ENCODE results near the gene TMEM63C.

Gene TMEM63C

DNA sequence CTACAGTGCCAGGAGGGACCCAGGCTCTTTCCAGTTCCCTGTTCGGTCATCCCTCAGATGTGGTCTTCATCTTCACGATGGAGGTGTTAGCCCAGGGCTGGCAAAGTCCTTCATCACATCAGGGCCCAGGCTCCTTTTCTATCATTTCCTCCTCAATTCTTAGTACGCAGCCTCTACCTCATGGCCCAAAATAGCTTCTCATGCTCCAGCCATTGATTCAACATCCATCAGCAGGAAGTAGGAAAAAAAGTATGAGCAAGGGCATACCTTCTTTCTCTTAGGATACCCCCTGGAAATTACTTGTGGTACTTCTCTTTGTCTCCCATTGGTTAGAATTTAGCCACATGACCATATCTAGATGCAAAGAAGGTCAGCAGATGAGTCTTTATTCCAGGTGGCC lies 27.8 kb upstream of the TMEM63C start:
- no peak overlapping the region for H3K27ac ChIP-seq (ENCODE audit: low read depth, low read length)
- no peaks in the 10 kb centered on the region for H3K27me3 ChIP-seq (ENCODE audit: insufficient read depth, low read length, poor library complexity)
- DNase-seq = no peak
- H4K8ac ChIP-seq (ENCODE audit: low read depth, low read length) = no peak overlapping the region
- H3K79me2 ChIP-seq (ENCODE audit: control insufficient read depth, insufficient read depth, low read length) = no peaks in the 10 kb centered on the region
- H3K36me3 ChIP-seq (ENCODE audit: control insufficient read depth, insufficient read depth, low read length) = no peaks in the 10 kb centered on the region
- H2BK15ac ChIP-seq (replicated peaks; ENCODE audit: low read depth) = no peak overlapping the region
- H2AK5ac ChIP-seq (ENCODE audit: low read length) = no peak overlapping the region
- H3K4me2 ChIP-seq (ENCODE audit: low read length) = no peak overlapping the region
- H3K4me1 ChIP-seq (ENCODE audit: control insufficient read depth, low read depth, low read length) = peaks cover 3% of the 10 kb centered on the region
- no peak overlapping the region for H3K4me3 ChIP-seq (ENCODE audit: low read length)
- no peak overlapping the region for H3K23ac ChIP-seq (ENCODE audit: low read length)
- H3K18ac ChIP-seq (ENCODE audit: low read length) = no peak overlapping the region
- no CpG with 5 or more reads among the region's 3 CpGs for WGBS (ENCODE audit: extremely low coverage, insufficient coverage, low lambda C conversion rate)
- H3K4ac ChIP-seq (ENCODE audit: low read depth, low read length) = no peak overlapping the region
- no peak overlapping the region for H4K5ac ChIP-seq (ENCODE audit: low read length)
- no peaks in the 10 kb centered on the region for H3K79me1 ChIP-seq (ENCODE audit: low read length)
- no peak overlapping the region for H2BK120ac ChIP-seq (ENCODE audit: low read depth, low read length)
- H3K9ac ChIP-seq (ENCODE audit: low read length) = no peak overlapping the region
- no peak overlapping the region for H3K56ac ChIP-seq (ENCODE audit: low read length)
- no peak overlapping the region for H2BK5ac ChIP-seq (ENCODE audit: low read length)

DNA sequence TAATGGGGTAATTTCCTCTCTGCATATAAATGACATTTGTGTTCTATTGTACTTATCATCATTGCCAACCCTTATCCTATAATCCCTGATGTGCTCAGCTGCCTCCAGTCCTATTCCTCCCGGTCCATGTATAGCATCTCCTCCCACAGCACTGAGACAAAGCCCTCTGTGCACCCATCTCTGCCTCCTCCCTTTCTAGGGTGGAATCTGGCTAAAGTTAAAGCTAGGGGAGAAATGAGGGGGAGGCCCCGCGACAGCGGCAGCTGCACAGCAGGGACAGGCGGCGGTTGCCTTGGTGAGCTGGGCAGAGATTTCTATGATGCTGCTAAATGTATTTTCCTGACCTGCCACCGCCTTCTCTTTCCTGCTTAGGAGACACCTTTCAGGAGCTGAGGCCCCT lies 27.2 kb upstream of the TMEM63C start:
- Histone ChIP-seq H3K4me3 (ENCODE audit: low read length) (no peak overlapping the region), H3K4me2 (ENCODE audit: low read length) (no peak overlapping the region), H3K27me3 (ENCODE audit: insufficient read depth, low read length, poor library complexity) (no peaks in the 10 kb centered on the region), H3K9ac (ENCODE audit: low read length) (no peak overlapping the region), H2BK5ac (ENCODE audit: low read length) (no peak overlapping the region), H3K4ac (ENCODE audit: low read depth, low read length) (no peak overlapping the region), H2BK120ac (ENCODE audit: low read depth, low read length) (no peak overlapping the region), H3K56ac (ENCODE audit: low read length) (no peak overlapping the region), H3K36me3 (ENCODE audit: control insufficient read depth, insufficient read depth, low read length) (no peaks in the 10 kb centered on the region), H3K18ac (ENCODE audit: low read length) (no peak overlapping the region), H3K79me1 (ENCODE audit: low read length) (no peaks in the 10 kb centered on the region), H3K79me2 (ENCODE audit: control insufficient read depth, insufficient read depth, low read length) (no peaks in the 10 kb centered on the region), H3K23ac (ENCODE audit: low read length) (no peak overlapping the region), H2AK5ac (ENCODE audit: low read length) (no peak overlapping the region), H3K4me1 (ENCODE audit: control insufficient read depth, low read depth, low read length) (peaks cover 3% of the 10 kb centered on the region), H4K5ac (ENCODE audit: low read length) (no peak overlapping the region), H3K27ac (ENCODE audit: low read depth, low read length) (no peak overlapping the region), H2BK15ac (replicated peaks; ENCODE audit: low read depth) (no peak overlapping the region), H4K8ac (ENCODE audit: low read depth, low read length) (no peak overlapping the region)
- DNase-seq = no peak
- WGBS (ENCODE audit: extremely low coverage, insufficient coverage, low lambda C conversion rate) = no CpG with 5 or more reads among the region's 7 CpGs

DNA sequence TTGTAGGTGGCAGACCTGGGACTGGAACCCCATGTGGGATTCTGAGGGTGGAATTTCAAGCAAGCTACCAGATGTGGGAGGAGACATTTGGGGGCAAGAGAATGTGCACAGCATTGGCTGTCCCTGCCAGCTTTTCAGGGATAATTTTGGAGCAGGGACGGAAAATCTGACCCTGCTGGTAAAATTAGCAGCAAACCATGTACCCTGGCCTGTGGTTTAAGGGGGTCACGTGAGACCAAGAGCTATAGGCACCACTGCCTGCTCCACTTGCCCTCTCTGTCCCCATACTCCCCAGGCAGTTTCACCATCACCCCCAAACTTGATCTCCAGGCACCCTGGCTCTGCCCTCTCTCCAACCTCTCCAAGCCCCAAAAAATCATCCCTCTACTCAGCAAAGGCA lies 26.5 kb upstream of the TMEM63C start:
- Histone ChIP-seq H3K4me1 (ENCODE audit: control insufficient read depth, low read depth, low read length) (peaks cover 3% of the 10 kb centered on the region), H3K4me3 (ENCODE audit: low read length) (no peak overlapping the region), H3K27ac (ENCODE audit: low read depth, low read length) (no peak overlapping the region), H3K23ac (ENCODE audit: low read length) (no peak overlapping the region), H3K18ac (ENCODE audit: low read length) (no peak overlapping the region), H2BK15ac (replicated peaks; ENCODE audit: low read depth) (no peak overlapping the region), H3K27me3 (ENCODE audit: insufficient read depth, low read length, poor library complexity) (no peaks in the 10 kb centered on the region), H3K4me2 (ENCODE audit: low read length) (no peak overlapping the region), H3K4ac (ENCODE audit: low read depth, low read length) (no peak overlapping the region), H3K79me1 (ENCODE audit: low read length) (no peaks in the 10 kb centered on the region), H3K79me2 (ENCODE audit: control insufficient read depth, insufficient read depth, low read length) (no peaks in the 10 kb centered on the region), H2AK5ac (ENCODE audit: low read length) (no peak overlapping the region), H2BK120ac (ENCODE audit: low read depth, low read length) (no peak overlapping the region), H3K36me3 (ENCODE audit: control insufficient read depth, insufficient read depth, low read length) (no peaks in the 10 kb centered on the region), H3K56ac (ENCODE audit: low read length) (no peak overlapping the region), H4K5ac (ENCODE audit: low read length) (no peak overlapping the region), H3K9ac (ENCODE audit: low read length) (no peak overlapping the region), H2BK5ac (ENCODE audit: low read length) (no peak overlapping the region), H4K8ac (ENCODE audit: low read depth, low read length) (no peak overlapping the region)
- WGBS (ENCODE audit: extremely low coverage, insufficient coverage, low lambda C conversion rate) = no CpG with 5 or more reads among the region's 2 CpGs
- DNase-seq = no peak

DNA sequence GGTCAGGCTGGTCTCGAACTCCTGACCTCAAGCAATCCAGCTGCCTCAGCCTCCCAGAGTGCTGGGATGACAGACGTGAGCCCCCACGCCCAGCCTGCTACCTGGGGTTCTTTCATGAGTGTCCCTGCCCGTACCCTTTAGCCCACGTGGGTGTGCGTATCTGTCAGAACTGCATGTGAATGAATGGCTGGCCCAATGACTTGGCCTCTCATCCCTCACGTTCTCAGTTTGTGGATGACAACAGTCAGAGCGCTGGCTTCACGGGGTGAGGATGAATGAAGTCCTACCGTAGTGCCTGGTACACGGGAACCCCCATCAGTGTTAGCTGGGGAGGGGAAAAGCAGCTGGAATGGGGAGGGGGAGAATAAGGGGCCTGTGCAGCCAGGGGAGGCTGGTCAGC lies 23.9 kb upstream of the TMEM63C start:
- Histone ChIP-seq H3K4me1 (ENCODE audit: control insufficient read depth, low read depth, low read length) (peaks cover 3% of the 10 kb centered on the region), H2AK5ac (ENCODE audit: low read length) (no peak overlapping the region), H3K18ac (ENCODE audit: low read length) (no peak overlapping the region), H3K4me2 (ENCODE audit: low read length) (no peak overlapping the region), H3K56ac (ENCODE audit: low read length) (no peak overlapping the region), H3K9ac (ENCODE audit: low read length) (no peak overlapping the region), H2BK5ac (ENCODE audit: low read length) (no peak overlapping the region), H3K36me3 (ENCODE audit: control insufficient read depth, insufficient read depth, low read length) (no peaks in the 10 kb centered on the region), H2BK15ac (replicated peaks; ENCODE audit: low read depth) (no peak overlapping the region), H3K79me2 (ENCODE audit: control insufficient read depth, insufficient read depth, low read length) (no peaks in the 10 kb centered on the region), H3K79me1 (ENCODE audit: low read length) (no peaks in the 10 kb centered on the region), H3K23ac (ENCODE audit: low read length) (no peak overlapping the region), H4K5ac (ENCODE audit: low read length) (no peak overlapping the region), H4K8ac (ENCODE audit: low read depth, low read length) (no peak overlapping the region), H2BK120ac (ENCODE audit: low read depth, low read length) (no peak overlapping the region), H3K4ac (ENCODE audit: low read depth, low read length) (no peak overlapping the region), H3K27me3 (ENCODE audit: insufficient read depth, low read length, poor library complexity) (no peaks in the 10 kb centered on the region), H3K4me3 (ENCODE audit: low read length) (no peak overlapping the region), H3K27ac (ENCODE audit: low read depth, low read length) (no peak overlapping the region)
- WGBS (ENCODE audit: extremely low coverage, insufficient coverage, low lambda C conversion rate) = no CpG with 5 or more reads among the region's 11 CpGs
- DNase-seq = no peak

DNA sequence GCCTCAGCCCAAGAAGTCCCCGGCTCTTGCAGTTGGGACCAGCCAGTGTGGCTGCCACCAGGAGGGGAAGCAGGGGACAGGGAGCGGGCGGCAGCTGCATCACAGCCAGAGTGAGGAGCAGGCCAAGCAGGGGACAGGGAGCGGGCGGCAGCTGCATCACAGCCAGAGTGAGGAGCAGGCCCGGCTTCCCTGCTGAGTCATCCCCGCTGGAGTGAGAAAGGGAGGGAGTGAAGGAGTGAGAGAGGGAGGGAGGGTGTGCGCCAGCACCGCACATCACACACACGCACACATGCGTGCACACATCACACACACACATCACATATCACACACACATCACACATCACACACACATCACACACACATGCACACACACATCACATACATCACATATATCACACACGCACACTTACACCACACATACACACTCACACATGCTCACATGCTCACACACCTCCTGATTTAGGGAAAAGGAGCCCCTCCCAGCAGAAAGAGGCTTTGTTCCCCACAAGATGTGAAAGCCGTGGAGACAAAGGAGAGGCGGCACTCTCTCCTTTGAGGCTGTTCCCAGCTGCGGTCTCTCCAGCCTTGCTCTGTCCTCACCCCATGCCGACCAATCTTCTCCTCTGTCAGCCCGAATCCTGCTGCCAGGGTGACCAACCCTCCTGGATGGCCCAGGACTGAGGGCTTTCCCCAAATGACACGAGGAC lies 23.3 kb upstream of the TMEM63C start:
- Histone ChIP-seq H3K36me3 (ENCODE audit: control insufficient read depth, insufficient read depth, low read length) (no peaks in the 10 kb centered on the region), H3K79me2 (ENCODE audit: control insufficient read depth, insufficient read depth, low read length) (no peaks in the 10 kb centered on the region), H3K4me3 (ENCODE audit: low read length) (no peak overlapping the region), H3K4me1 (ENCODE audit: control insufficient read depth, low read depth, low read length) (peaks cover 3% of the 10 kb centered on the region), H4K8ac (ENCODE audit: low read depth, low read length) (no peak overlapping the region), H3K56ac (ENCODE audit: low read length) (peak overlapping the region; percentile 77), H3K4ac (ENCODE audit: low read depth, low read length) (no peak overlapping the region), H3K79me1 (ENCODE audit: low read length) (no peaks in the 10 kb centered on the region), H3K27me3 (ENCODE audit: insufficient read depth, low read length, poor library complexity) (no peaks in the 10 kb centered on the region), H2BK120ac (ENCODE audit: low read depth, low read length) (no peak overlapping the region), H3K4me2 (ENCODE audit: low read length) (no peak overlapping the region), H4K5ac (ENCODE audit: low read length) (no peak overlapping the region), H3K27ac (ENCODE audit: low read depth, low read length) (no peak overlapping the region), H3K23ac (ENCODE audit: low read length) (no peak overlapping the region), H3K18ac (ENCODE audit: low read length) (no peak overlapping the region), H2BK5ac (ENCODE audit: low read length) (no peak overlapping the region), H2BK15ac (replicated peaks; ENCODE audit: low read depth) (no peak overlapping the region), H3K9ac (ENCODE audit: low read length) (peak overlapping the region; percentile 38), H2AK5ac (ENCODE audit: low read length) (peak overlapping the region; percentile 5)
- 100% methylated on average over 1 of the region's 18 CpGs for WGBS (ENCODE audit: extremely low coverage, insufficient coverage, low lambda C conversion rate)
- DNase-seq = peak; percentile 78

DNA sequence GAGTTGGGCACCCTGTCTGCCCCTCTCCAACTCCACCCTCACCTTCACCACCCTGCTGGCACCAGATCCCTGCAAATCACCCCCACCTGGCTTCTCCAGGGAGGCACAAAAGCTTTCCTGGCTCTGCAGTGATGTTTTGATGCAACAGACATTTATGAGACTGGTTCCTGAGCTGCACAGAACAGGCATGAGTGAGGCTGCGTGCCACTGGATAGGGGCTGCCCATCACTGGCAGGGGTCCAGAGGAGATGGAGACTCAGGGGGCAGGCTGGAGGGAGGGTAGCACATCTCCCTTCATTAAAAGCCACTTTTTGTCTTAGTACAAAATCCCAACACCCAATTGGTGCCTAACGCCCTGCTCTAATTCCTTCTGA lies 22.7 kb upstream of the TMEM63C start:
- H4K5ac ChIP-seq (ENCODE audit: low read length) = no peak overlapping the region
- H3K4me2 ChIP-seq (ENCODE audit: low read length) = no peak overlapping the region
- H3K4ac ChIP-seq (ENCODE audit: low read depth, low read length) = no peak overlapping the region
- no peak overlapping the region for H2BK15ac ChIP-seq (replicated peaks; ENCODE audit: low read depth)
- H3K79me2 ChIP-seq (ENCODE audit: control insufficient read depth, insufficient read depth, low read length) = no peaks in the 10 kb centered on the region
- H3K18ac ChIP-seq (ENCODE audit: low read length) = no peak overlapping the region
- H2AK5ac ChIP-seq (ENCODE audit: low read length) = no peak overlapping the region
- H3K27ac ChIP-seq (ENCODE audit: low read depth, low read length) = no peak overlapping the region
- H3K36me3 ChIP-seq (ENCODE audit: control insufficient read depth, insufficient read depth, low read length) = no peaks in the 10 kb centered on the region
- H4K8ac ChIP-seq (ENCODE audit: low read depth, low read length) = no peak overlapping the region
- H2BK120ac ChIP-seq (ENCODE audit: low read depth, low read length) = no peak overlapping the region
- H3K27me3 ChIP-seq (ENCODE audit: insufficient read depth, low read length, poor library complexity) = no peaks in the 10 kb centered on the region
- H2BK5ac ChIP-seq (ENCODE audit: low read length) = no peak overlapping the region
- no peak overlapping the region for H3K56ac ChIP-seq (ENCODE audit: low read length)
- no peak overlapping the region for H3K23ac ChIP-seq (ENCODE audit: low read length)
- peaks cover 3% of the 10 kb centered on the region for H3K4me1 ChIP-seq (ENCODE audit: control insufficient read depth, low read depth, low read length)
- DNase-seq = no peak
- H3K79me1 ChIP-seq (ENCODE audit: low read length) = no peaks in the 10 kb centered on the region
- WGBS (ENCODE audit: extremely low coverage, insufficient coverage, low lambda C conversion rate) = no CpG with 5 or more reads among the region's 2 CpGs
- H3K9ac ChIP-seq (ENCODE audit: low read length) = no peak overlapping the region
- no peak overlapping the region for H3K4me3 ChIP-seq (ENCODE audit: low read length)
